HL-60 (cell line): Measurements from ENCODE around the gene KRT27.

Experiments used
- GABPA ChIP-seq: IDR thresholded peaks from 2 replicates; pipeline ENCODE4 v1.6.1; 2012; ENCODE audit warnings: low read depth
- POLR2AphosphoS5 ChIP-seq: IDR thresholded peaks from 2 replicates; pipeline ENCODE4 v1.6.1; 2012; ENCODE audit warnings: low read depth
- SPI1 ChIP-seq: IDR thresholded peaks from 2 replicates; pipeline ENCODE4 v1.6.1; 2012; ENCODE audit warnings: low read depth, mild to moderate bottlenecking, borderline replicate concordance
- TF ChIP-seq, protein P1 (sequence below): IDR thresholded peaks from one replicate; pipeline ENCODE4 v1.5.1; 2011; ENCODE audit warnings: low read length, control low read depth, inconsistent platforms; ENCODE audit not compliant: insufficient read depth
- TF ChIP-seq, protein P2 (sequence below): IDR thresholded peaks from 2 replicates; pipeline ENCODE4 v1.6.1; 2012; ENCODE audit warnings: low read depth; ENCODE audit not compliant: insufficient replicate concordance

DNA sequence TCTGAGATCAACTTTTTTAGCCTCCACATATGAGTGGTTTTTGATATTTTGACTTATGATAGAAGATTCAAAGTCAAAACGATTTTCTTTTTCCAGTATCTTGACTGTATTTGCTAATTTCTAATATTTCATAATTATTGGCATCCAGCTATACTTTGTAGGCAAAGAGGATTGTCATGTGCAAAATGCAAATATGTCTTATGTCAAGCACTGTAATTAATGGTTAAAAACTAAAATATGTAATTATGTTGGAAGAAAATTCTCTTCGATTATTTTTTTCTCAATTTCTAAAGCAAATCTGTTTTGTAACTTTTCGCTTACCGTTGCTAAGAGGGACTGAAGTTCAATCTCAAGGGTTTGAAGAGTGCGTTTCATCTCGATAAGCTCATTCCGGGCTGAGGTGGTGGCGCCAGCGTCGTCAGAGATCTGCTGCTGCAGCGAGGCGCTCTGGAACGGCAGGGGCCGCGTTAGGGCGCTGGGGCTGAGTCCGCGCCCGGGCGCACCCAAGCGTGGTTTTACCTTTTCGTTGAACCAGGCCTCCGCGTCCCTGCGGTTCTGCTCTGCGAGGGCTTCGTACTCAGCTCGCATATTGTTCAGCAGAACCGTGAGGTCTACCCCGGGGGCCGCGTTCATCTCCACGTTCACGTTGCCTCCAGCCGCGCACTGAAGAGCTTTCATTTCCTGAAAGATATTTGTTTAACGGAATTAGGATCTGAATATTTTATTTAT lies 3.0 kb downstream of the KRT27 start:
- TF ChIP-seq, protein P1, sequence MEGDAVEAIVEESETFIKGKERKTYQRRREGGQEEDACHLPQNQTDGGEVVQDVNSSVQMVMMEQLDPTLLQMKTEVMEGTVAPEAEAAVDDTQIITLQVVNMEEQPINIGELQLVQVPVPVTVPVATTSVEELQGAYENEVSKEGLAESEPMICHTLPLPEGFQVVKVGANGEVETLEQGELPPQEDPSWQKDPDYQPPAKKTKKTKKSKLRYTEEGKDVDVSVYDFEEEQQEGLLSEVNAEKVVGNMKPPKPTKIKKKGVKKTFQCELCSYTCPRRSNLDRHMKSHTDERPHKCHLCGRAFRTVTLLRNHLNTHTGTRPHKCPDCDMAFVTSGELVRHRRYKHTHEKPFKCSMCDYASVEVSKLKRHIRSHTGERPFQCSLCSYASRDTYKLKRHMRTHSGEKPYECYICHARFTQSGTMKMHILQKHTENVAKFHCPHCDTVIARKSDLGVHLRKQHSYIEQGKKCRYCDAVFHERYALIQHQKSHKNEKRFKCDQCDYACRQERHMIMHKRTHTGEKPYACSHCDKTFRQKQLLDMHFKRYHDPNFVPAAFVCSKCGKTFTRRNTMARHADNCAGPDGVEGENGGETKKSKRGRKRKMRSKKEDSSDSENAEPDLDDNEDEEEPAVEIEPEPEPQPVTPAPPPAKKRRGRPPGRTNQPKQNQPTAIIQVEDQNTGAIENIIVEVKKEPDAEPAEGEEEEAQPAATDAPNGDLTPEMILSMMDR: no peak
- TF ChIP-seq POLR2AphosphoS5 (no peak), GABPA (no peak), SPI1 (no peak)
- TF ChIP-seq, protein P2, sequence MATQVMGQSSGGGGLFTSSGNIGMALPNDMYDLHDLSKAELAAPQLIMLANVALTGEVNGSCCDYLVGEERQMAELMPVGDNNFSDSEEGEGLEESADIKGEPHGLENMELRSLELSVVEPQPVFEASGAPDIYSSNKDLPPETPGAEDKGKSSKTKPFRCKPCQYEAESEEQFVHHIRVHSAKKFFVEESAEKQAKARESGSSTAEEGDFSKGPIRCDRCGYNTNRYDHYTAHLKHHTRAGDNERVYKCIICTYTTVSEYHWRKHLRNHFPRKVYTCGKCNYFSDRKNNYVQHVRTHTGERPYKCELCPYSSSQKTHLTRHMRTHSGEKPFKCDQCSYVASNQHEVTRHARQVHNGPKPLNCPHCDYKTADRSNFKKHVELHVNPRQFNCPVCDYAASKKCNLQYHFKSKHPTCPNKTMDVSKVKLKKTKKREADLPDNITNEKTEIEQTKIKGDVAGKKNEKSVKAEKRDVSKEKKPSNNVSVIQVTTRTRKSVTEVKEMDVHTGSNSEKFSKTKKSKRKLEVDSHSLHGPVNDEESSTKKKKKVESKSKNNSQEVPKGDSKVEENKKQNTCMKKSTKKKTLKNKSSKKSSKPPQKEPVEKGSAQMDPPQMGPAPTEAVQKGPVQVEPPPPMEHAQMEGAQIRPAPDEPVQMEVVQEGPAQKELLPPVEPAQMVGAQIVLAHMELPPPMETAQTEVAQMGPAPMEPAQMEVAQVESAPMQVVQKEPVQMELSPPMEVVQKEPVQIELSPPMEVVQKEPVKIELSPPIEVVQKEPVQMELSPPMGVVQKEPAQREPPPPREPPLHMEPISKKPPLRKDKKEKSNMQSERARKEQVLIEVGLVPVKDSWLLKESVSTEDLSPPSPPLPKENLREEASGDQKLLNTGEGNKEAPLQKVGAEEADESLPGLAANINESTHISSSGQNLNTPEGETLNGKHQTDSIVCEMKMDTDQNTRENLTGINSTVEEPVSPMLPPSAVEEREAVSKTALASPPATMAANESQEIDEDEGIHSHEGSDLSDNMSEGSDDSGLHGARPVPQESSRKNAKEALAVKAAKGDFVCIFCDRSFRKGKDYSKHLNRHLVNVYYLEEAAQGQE: no peak
